H9 (cell line): Measurements from ENCODE around the gene ARHGAP22. TPM values are rescaled to one million over a fixed set of nuclear protein-coding genes. Genes with fewer than 3 reads are reported as not detected.

ENCODE experiments used
- DNase-seq: peaks from one replicate; pipeline ENCODE4 v3.0.0-alpha.2; 2017
- H2AFZ ChIP-seq: one replicate; pipeline ENCODE4 v1.6.1; 2013; ENCODE audit warnings: mild to moderate bottlenecking, low read length, control low read depth, moderate library complexity
- H2AK5ac ChIP-seq: 2 replicates; pipeline ENCODE4 v1.6.1; 2013; ENCODE audit warnings: low read length, control low read depth, mixed read lengths; ENCODE audit not compliant: insufficient read length
- H2BK120ac ChIP-seq: one replicate; pipeline ENCODE4 v1.6.1; 2013; ENCODE audit warnings: low read depth, mild to moderate bottlenecking, low read length, control low read depth, inconsistent platforms; ENCODE audit not compliant: poor library complexity, severe bottlenecking
- H2BK12ac ChIP-seq: 2 replicates; pipeline ENCODE4 v1.6.1; 2013; ENCODE audit warnings: low read length, control low read depth, mixed read lengths, low read depth; ENCODE audit not compliant: insufficient read length
- H2BK15ac ChIP-seq: 2 replicates; pipeline ENCODE4 v1.6.1; 2013; ENCODE audit warnings: low read depth, low read length, control low read depth
- H2BK20ac ChIP-seq: one replicate; pipeline ENCODE4 v1.6.1; 2013; ENCODE audit warnings: low read depth, mild to moderate bottlenecking, low read length, control low read depth, inconsistent platforms; ENCODE audit not compliant: poor library complexity, severe bottlenecking
- H2BK5ac ChIP-seq: 2 replicates; pipeline ENCODE4 v1.6.1; 2013; ENCODE audit warnings: low read length, control low read depth, mixed read lengths; ENCODE audit not compliant: insufficient read length
- H3K14ac ChIP-seq: 2 replicates; pipeline ENCODE4 v1.6.1; 2013; ENCODE audit warnings: low read length, control low read depth; ENCODE audit not compliant: insufficient read depth
- H3K18ac ChIP-seq: 2 replicates; pipeline ENCODE4 v1.6.1; 2013; ENCODE audit warnings: low read depth, mild to moderate bottlenecking, mixed read lengths, low read length, control low read depth; ENCODE audit not compliant: insufficient read length
- H3K23ac ChIP-seq: 2 replicates; pipeline ENCODE4 v1.6.1; 2013; ENCODE audit warnings: low read length, control low read depth, mixed read lengths, low read depth; ENCODE audit not compliant: insufficient read length
- H3K23me2 ChIP-seq: 2 replicates; pipeline ENCODE4 v1.6.1; 2013; ENCODE audit warnings: low read depth, mild to moderate bottlenecking, mixed read lengths, low read length, control low read depth; ENCODE audit not compliant: insufficient read length, poor library complexity, severe bottlenecking
- H3K27ac ChIP-seq: 2 replicates; pipeline ENCODE4 v1.5.1; 2013; ENCODE audit warnings: low read length, control low read depth, mixed read lengths, low read depth; ENCODE audit not compliant: insufficient read length
- H3K27me3 ChIP-seq: 2 replicates; pipeline ENCODE4 v1.6.1; 2013; ENCODE audit warnings: low read length, control low read depth, inconsistent platforms; ENCODE audit not compliant: insufficient read depth
- H3K4ac ChIP-seq: 2 replicates; pipeline ENCODE4 v1.6.1; 2013; ENCODE audit warnings: low read depth, mild to moderate bottlenecking, control low read depth, inconsistent platforms, low read length, moderate library complexity
- H3K4me1 ChIP-seq: 2 replicates; pipeline ENCODE4 v1.6.1; 2013; ENCODE audit warnings: low read length, control low read depth, inconsistent platforms; ENCODE audit not compliant: insufficient read depth
- H3K4me2 ChIP-seq: 2 replicates; pipeline ENCODE4 v1.6.1; 2013; ENCODE audit warnings: low read length, control low read depth, mixed read lengths; ENCODE audit not compliant: insufficient read length, insufficient read depth
- H3K56ac ChIP-seq: 2 replicates; pipeline ENCODE4 v1.6.1; 2013; ENCODE audit warnings: low read depth, mild to moderate bottlenecking, mixed read lengths, low read length, control low read depth; ENCODE audit not compliant: insufficient read length
- H3K79me1 ChIP-seq: 2 replicates; pipeline ENCODE4 v1.6.1; 2013; ENCODE audit warnings: low read depth, mild to moderate bottlenecking, moderate library complexity, low read length, control low read depth, inconsistent platforms; ENCODE audit not compliant: insufficient read depth, poor library complexity, severe bottlenecking
- H3K79me2 ChIP-seq: 2 replicates; pipeline ENCODE4 v1.6.1; 2013; ENCODE audit warnings: low read length, control low read depth, inconsistent platforms; ENCODE audit not compliant: insufficient read depth
- H3K9ac ChIP-seq: 2 replicates; pipeline ENCODE4 v1.6.1; 2013; ENCODE audit warnings: low read length, control low read depth, mixed read lengths; ENCODE audit not compliant: insufficient read length; ENCODE audit errors: extremely low read depth
- H3K9me3 ChIP-seq: one replicate; pipeline ENCODE4 v1.6.1; 2013; ENCODE audit warnings: low read depth, low read length, inconsistent platforms; ENCODE audit not compliant: control insufficient read depth
- H3T11ph ChIP-seq: one replicate; pipeline ENCODE4 v1.6.1; 2013; ENCODE audit warnings: mild to moderate bottlenecking, low read length, control low read depth, inconsistent platforms
- H4K20me1 ChIP-seq: one replicate; pipeline ENCODE4 v1.6.1; 2013; ENCODE audit not compliant: control insufficient read depth, insufficient read length, insufficient read depth
- H4K5ac ChIP-seq: 2 replicates; pipeline ENCODE4 v1.6.1; 2013; ENCODE audit warnings: low read depth, mild to moderate bottlenecking, mixed read lengths, low read length, control low read depth; ENCODE audit not compliant: insufficient read length
- H4K8ac ChIP-seq: replicated peaks from 2 replicates; pipeline ENCODE4 v1.6.1; 2013; ENCODE audit warnings: low read length, control low read depth, mixed read lengths, low read depth; ENCODE audit not compliant: insufficient read length
- H4K91ac ChIP-seq: 2 replicates; pipeline ENCODE4 v1.6.1; 2013; ENCODE audit warnings: low read depth, mild to moderate bottlenecking, moderate library complexity, mixed read lengths, low read length, control low read depth; ENCODE audit not compliant: insufficient read length
- H3K27ac Mint-ChIP-seq, 3 experiments: 2 replicates in 2 of 3; 3 replicates in 1 of 3; pipeline ENCODE4 v1.8.0; 2020 to 2021; ENCODE audit warnings: mixed read lengths in 3 of 3, mild to moderate bottlenecking in 1 of 3, moderate library complexity in 1 of 3
- H3K27me3 Mint-ChIP-seq: 2 replicates; pipeline ENCODE4 v1.8.0; 2021; ENCODE audit warnings: low read depth, mild to moderate bottlenecking, moderate library complexity, mixed read lengths
- H3K36me3 Mint-ChIP-seq, 3 experiments: 2 replicates in 2 of 3; 3 replicates in 1 of 3; pipeline ENCODE4 v1.8.0; 2020 to 2021; ENCODE audit warnings: low read depth in 3 of 3, mixed read lengths in 3 of 3; ENCODE audit not compliant: insufficient read depth in 1 of 3
- H3K4me1 Mint-ChIP-seq, 2 experiments: 2 replicates each; pipeline ENCODE4 v1.8.0; 2020; ENCODE audit warnings: mixed read lengths in 2 of 2
- H3K4me3 Mint-ChIP-seq, 2 experiments: 2 replicates in 1 of 2; 3 replicates in 1 of 2; pipeline ENCODE4 v1.8.0; 2020 to 2021; ENCODE audit warnings: mild to moderate bottlenecking in 2 of 2, mixed read lengths in 2 of 2, moderate library complexity in 1 of 2
- H3K9me3 Mint-ChIP-seq, 2 experiments: 2 replicates in 1 of 2; 3 replicates in 1 of 2; pipeline ENCODE4 v1.8.0; 2020; ENCODE audit warnings: mild to moderate bottlenecking in 2 of 2, mixed read lengths in 2 of 2, moderate library complexity in 1 of 2
- WGBS: extraction: QIAGEN DNeasy Blood & Tissue Kit; methylation state at CpG from one replicate; pipeline ENCODE4 v1.1.7; 2013; ENCODE audit warnings: missing lambda C conversion rate, low lambda C conversion rate, mixed read lengths; ENCODE audit not compliant: insufficient read length; ENCODE audit errors: extremely low coverage; 5-methylcytosine and 5-hydroxymethylcytosine counted together
- total RNA-seq: library from RNA; stranded (reverse); gene quantifications from 2 replicates; pipeline ENCODE4 v1.2.1, GENCODE V29; 2021
- TF ChIP-seq, protein P1 (sequence below): fragments of 200-600 bp; sonication (generic); conservative IDR thresholded peaks from 3 replicates; pipeline ENCODE4 v1.8.0; 2021; ENCODE audit warnings: antibody characterized with exemption, mild to moderate bottlenecking

ARHGAP22 gene
- total RNA-seq, 1 experiment from 2014 or later, result 7.4 TPM

- H3K27me3 ChIP-seq, result no peaks in the 10 kb centered on the region
- no peak overlapping the region for H3K23ac ChIP-seq
- no peak overlapping the region for H3K18ac ChIP-seq
- TF ChIP-seq, protein P1, sequence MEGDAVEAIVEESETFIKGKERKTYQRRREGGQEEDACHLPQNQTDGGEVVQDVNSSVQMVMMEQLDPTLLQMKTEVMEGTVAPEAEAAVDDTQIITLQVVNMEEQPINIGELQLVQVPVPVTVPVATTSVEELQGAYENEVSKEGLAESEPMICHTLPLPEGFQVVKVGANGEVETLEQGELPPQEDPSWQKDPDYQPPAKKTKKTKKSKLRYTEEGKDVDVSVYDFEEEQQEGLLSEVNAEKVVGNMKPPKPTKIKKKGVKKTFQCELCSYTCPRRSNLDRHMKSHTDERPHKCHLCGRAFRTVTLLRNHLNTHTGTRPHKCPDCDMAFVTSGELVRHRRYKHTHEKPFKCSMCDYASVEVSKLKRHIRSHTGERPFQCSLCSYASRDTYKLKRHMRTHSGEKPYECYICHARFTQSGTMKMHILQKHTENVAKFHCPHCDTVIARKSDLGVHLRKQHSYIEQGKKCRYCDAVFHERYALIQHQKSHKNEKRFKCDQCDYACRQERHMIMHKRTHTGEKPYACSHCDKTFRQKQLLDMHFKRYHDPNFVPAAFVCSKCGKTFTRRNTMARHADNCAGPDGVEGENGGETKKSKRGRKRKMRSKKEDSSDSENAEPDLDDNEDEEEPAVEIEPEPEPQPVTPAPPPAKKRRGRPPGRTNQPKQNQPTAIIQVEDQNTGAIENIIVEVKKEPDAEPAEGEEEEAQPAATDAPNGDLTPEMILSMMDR, result no peak
- no peak overlapping the region for H2AFZ ChIP-seq
- H2BK15ac ChIP-seq, result no peak overlapping the region
- H3K27me3 Mint-ChIP-seq, result peaks cover 6% of the 10 kb centered on the region
- no peaks in the 10 kb centered on the region for H3K4me1 ChIP-seq
- no peaks in the 10 kb centered on the region for H4K20me1 ChIP-seq
- H3K27ac ChIP-seq, result no peak overlapping the region
- no peak overlapping the region for H4K5ac ChIP-seq
- no peak overlapping the region for H3K4ac ChIP-seq
- no peak overlapping the region for H3K14ac ChIP-seq
- H2BK120ac ChIP-seq, result no peak overlapping the region
- H3K79me1 ChIP-seq, result no peaks in the 10 kb centered on the region
- H2BK20ac ChIP-seq, result no peak overlapping the region
- no peak overlapping the region for H4K8ac ChIP-seq
- no peaks in the 10 kb centered on the region for H3K23me2 ChIP-seq
- H3K36me3 Mint-ChIP-seq, result peaks cover 5 to 31% (median 13%) of the 10 kb centered on the region in 3 experiments
- peaks cover 6% of the 10 kb centered on the region; the same call in 1 of the 2 replicates for H3K79me2 ChIP-seq
- peaks cover 27 to 29% of the 10 kb centered on the region in 2 experiments for H3K9me3 Mint-ChIP-seq
- no CpG with 5 or more reads among the region's 9 CpGs for WGBS
- no peak overlapping the region for H2BK12ac ChIP-seq
- H3T11ph ChIP-seq, result no peak overlapping the region
- H3K4me2 ChIP-seq, result no peak overlapping the region
- H3K4me1 Mint-ChIP-seq, result peaks cover 18 to 23% of the 10 kb centered on the region in 2 experiments
- H4K91ac ChIP-seq, result no peak overlapping the region
- H3K56ac ChIP-seq, result no peak overlapping the region
- DNase-seq, result no peak
- H3K4me3 Mint-ChIP-seq, result no peak overlapping the region
- no peak overlapping the region; a peak in 1 of 7 replicates for H3K27ac Mint-ChIP-seq
- H3K9me3 ChIP-seq, result no peaks in the 10 kb centered on the region
- H2AK5ac ChIP-seq, result no peak overlapping the region
- no peak overlapping the region for H3K9ac ChIP-seq
- H2BK5ac ChIP-seq, result no peak overlapping the region
These were observed 87.4 kb downstream of the ARHGAP22 start for GRCh38 chr10:48517482-48517881.
